Lower leg skin (tissue), 3 donors: ENCODE results near the gene MESD.

ENCODE experiments used
- POLR2A ChIP-seq, 2 donors: fragments of 450-650 bp; IDR thresholded peaks; one replicate each; pipeline ENCODE4 v1.6.1; 2016 to 2017; ENCODE audit warnings: antibody characterized with exemption in 2 of 2, mild to moderate bottlenecking in 1 of 2, moderate library complexity in 1 of 2
- TF ChIP-seq, protein P1 (sequence below), 3 donors: fragments of 450-650 bp; IDR thresholded peaks; one replicate each; pipeline ENCODE4 v1.5.1; 2016; ENCODE audit warnings: antibody characterized with exemption in 3 of 3, mild to moderate bottlenecking in 3 of 3, moderate library complexity in 2 of 3

GRCh38 chr15:80997692-80998091, 8.1 kb upstream of the MESD start:
- TF ChIP-seq, protein P1, sequence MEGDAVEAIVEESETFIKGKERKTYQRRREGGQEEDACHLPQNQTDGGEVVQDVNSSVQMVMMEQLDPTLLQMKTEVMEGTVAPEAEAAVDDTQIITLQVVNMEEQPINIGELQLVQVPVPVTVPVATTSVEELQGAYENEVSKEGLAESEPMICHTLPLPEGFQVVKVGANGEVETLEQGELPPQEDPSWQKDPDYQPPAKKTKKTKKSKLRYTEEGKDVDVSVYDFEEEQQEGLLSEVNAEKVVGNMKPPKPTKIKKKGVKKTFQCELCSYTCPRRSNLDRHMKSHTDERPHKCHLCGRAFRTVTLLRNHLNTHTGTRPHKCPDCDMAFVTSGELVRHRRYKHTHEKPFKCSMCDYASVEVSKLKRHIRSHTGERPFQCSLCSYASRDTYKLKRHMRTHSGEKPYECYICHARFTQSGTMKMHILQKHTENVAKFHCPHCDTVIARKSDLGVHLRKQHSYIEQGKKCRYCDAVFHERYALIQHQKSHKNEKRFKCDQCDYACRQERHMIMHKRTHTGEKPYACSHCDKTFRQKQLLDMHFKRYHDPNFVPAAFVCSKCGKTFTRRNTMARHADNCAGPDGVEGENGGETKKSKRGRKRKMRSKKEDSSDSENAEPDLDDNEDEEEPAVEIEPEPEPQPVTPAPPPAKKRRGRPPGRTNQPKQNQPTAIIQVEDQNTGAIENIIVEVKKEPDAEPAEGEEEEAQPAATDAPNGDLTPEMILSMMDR (IDR thresholded peaks at IDR 0.05): no peak
- TF ChIP-seq POLR2A (IDR thresholded peaks at IDR 0.05): no peak
